ENCODE results near the gene PRKG1. TPM values are rescaled to one million over a fixed set of nuclear protein-coding genes. Genes with fewer than 3 reads are reported as not detected.

Gene PRKG1
- total RNA-seq, 1 experiment from 2014 or later = 10.4 TPM

DNA sequence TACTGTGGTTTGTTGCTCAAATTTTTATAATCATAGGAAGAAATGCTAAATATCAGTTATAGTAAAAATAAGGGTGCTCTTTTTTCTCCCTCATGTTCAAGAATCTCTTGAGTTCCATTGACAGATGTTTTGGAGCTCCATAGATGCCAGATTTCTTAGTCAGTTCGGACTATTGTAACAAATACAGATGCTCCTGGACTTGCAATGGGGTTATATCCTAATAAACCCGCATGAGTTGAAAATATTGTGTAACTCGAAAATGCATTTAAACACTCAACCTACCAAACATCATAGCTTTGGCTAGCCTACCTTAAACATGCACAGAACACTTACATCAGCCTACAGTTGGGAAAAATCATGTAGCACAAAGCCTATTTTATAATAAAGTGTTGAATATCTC is 725.8 kb downstream of the PRKG1 start:
- no peak overlapping the region for H3K27ac Mint-ChIP-seq
- no CpG with 5 or more reads among the region's 3 CpGs for WGBS (ENCODE audit: extremely low coverage, insufficient read length, low lambda C conversion rate)
- H4K91ac ChIP-seq (ENCODE audit: insufficient read length, low read depth, low read length) = no peak overlapping the region
- no peak overlapping the region for H4K8ac ChIP-seq (replicated peaks; ENCODE audit: insufficient read length, low read depth, low read length)
- H3K4me3 Mint-ChIP-seq = no peak overlapping the region
- no peaks in the 10 kb centered on the region; the same call in 1 of the 2 replicates for H3K4me1 ChIP-seq (ENCODE audit: insufficient read depth, low read length)
- H3K9ac ChIP-seq (ENCODE audit: extremely low read depth, insufficient read length, low read length) = no peak overlapping the region
- no peak overlapping the region for H3K18ac ChIP-seq (ENCODE audit: insufficient read length, low read depth, low read length)
- H3K56ac ChIP-seq (ENCODE audit: insufficient read length, low read depth, low read length) = no peak overlapping the region
- no peak overlapping the region for H4K5ac ChIP-seq (ENCODE audit: insufficient read length, low read depth, low read length)
- DNase-seq = no peak
- no peaks in the 10 kb centered on the region for H3K27me3 ChIP-seq (ENCODE audit: insufficient read depth, low read length)
- H2BK5ac ChIP-seq (ENCODE audit: insufficient read length, low read length) = no peak overlapping the region
- H3K27ac ChIP-seq (ENCODE audit: insufficient read length, low read depth, low read length) = no peak overlapping the region
- no peaks in the 10 kb centered on the region; the same call in 1 of the 2 replicates for H3K27me3 Mint-ChIP-seq (ENCODE audit: low read depth)
- peaks cover 8 to 10% of the 10 kb centered on the region in 2 experiments for H3K4me1 Mint-ChIP-seq
- H3K14ac ChIP-seq (ENCODE audit: insufficient read depth, low read length) = no peak overlapping the region
- H3K23ac ChIP-seq (ENCODE audit: insufficient read length, low read depth, low read length) = no peak overlapping the region
- no peaks in the 10 kb centered on the region for H3K9me3 ChIP-seq (ENCODE audit: control insufficient read depth, low read depth, low read length)
- no peaks in the 10 kb centered on the region for H3K79me1 ChIP-seq (ENCODE audit: insufficient read depth, low read depth, low read length, poor library complexity, severe bottlenecking)
- H3T11ph ChIP-seq (ENCODE audit: low read length) = no peak overlapping the region
- no peak overlapping the region for H2BK20ac ChIP-seq (ENCODE audit: low read depth, low read length, poor library complexity, severe bottlenecking)
- H3K79me2 ChIP-seq (ENCODE audit: insufficient read depth, low read length) = no peaks in the 10 kb centered on the region
- no peak overlapping the region for H2BK120ac ChIP-seq (ENCODE audit: low read depth, low read length, poor library complexity, severe bottlenecking)
- no peaks in the 10 kb centered on the region for H3K36me3 Mint-ChIP-seq (ENCODE audit: insufficient read depth in 1 of 3, low read depth in 3 of 3)
- H3K4me2 ChIP-seq (ENCODE audit: insufficient read depth, insufficient read length, low read length) = no peak overlapping the region
- no peak overlapping the region for H2AFZ ChIP-seq (ENCODE audit: low read length)
- no peaks in the 10 kb centered on the region for H3K23me2 ChIP-seq (ENCODE audit: insufficient read length, low read depth, low read length, poor library complexity, severe bottlenecking)
- H2BK15ac ChIP-seq (ENCODE audit: low read depth, low read length) = no peak overlapping the region
- H3K9me3 Mint-ChIP-seq = no peaks in the 10 kb centered on the region
- H4K20me1 ChIP-seq (ENCODE audit: control insufficient read depth, insufficient read depth, insufficient read length) = no peaks in the 10 kb centered on the region
- H3K4ac ChIP-seq (ENCODE audit: low read depth, low read length) = no peak overlapping the region
- no peak overlapping the region for H2BK12ac ChIP-seq (ENCODE audit: insufficient read length, low read depth, low read length)
- H2AK5ac ChIP-seq (ENCODE audit: insufficient read length, low read length) = no peak overlapping the region
- TF ChIP-seq CTCF (conservative IDR thresholded peaks at IDR 0.05) = no peak

Data from H9 (cell line).